ENCODE data around the gene IL10RA. TPM values are rescaled to one million over a fixed set of nuclear protein-coding genes. Genes with fewer than 3 reads are reported as not detected.
A peak's percentile ranks its signal among the peaks of the same experiment; 100 is the strongest.

Gene IL10RA
- total and polyA plus RNA-seq, 10 donors = 32.9 to 239 (median 156) TPM

DNA sequence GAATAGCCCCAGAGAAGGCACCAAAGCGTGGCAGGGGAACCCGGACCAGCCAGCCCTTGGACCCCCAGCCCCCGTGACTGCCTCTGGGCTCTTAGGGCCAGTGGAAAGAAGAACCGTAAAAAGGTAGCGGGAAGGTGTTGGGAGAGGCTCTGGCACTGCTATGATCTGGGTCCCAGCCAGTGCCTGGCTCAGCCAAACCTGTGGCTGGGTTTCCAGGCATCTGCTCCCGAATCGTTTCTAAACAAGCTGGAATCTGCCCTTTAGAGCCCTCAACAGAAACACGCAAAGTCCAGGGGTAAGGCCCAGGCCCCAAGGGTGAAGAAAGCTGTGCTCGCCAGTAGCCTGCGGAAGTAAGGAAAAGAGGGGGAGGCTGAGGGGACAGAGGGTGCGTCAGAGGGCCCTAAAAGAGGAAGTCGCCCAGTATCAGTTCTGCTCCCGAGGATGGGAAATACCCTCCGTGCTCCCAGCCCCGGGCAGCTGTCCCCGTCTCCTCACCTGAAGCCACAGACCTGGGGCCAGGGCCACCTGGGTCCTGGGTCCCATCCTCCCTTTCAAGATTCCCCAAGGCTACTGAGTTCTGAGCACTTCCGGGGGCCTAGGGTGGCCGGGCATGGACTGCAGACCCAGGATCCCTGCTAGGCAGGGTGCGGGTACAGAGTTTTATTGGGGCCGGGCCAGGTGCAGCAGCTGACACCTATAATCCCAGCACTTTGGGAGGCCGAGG is 24.7 kb downstream of the IL10RA start:
- 43 to 64% (median 44%) methylated on average over 19 to 21 of the region's 21 CpGs for WGBS, 5 donors
- Histone ChIP-seq H3K27ac (peak overlapping the region; percentile 57 to 98 (median 92)), H3K4me3 (peak overlapping the region in 1 of 8 donors; percentile 42), H3K4me1 (peaks cover 45 to 100% (median 89%) of the 10 kb centered on the region in 6 donors), H3K27me3 (replicated peaks in 1 of 7) (no peaks in the 10 kb centered on the region), H3K9me3 (no peaks in the 10 kb centered on the region), H3K36me3 (no peaks in the 10 kb centered on the region)
- DNase-seq = peak; percentile 95
- TF ChIP-seq POLR2A (IDR thresholded peaks at IDR 0.05) (no peak), POLR2AphosphoS5 (IDR thresholded peaks at IDR 0.05) (peak; percentile 83 to 89 (median 87))
- TF ChIP-seq, protein P1, sequence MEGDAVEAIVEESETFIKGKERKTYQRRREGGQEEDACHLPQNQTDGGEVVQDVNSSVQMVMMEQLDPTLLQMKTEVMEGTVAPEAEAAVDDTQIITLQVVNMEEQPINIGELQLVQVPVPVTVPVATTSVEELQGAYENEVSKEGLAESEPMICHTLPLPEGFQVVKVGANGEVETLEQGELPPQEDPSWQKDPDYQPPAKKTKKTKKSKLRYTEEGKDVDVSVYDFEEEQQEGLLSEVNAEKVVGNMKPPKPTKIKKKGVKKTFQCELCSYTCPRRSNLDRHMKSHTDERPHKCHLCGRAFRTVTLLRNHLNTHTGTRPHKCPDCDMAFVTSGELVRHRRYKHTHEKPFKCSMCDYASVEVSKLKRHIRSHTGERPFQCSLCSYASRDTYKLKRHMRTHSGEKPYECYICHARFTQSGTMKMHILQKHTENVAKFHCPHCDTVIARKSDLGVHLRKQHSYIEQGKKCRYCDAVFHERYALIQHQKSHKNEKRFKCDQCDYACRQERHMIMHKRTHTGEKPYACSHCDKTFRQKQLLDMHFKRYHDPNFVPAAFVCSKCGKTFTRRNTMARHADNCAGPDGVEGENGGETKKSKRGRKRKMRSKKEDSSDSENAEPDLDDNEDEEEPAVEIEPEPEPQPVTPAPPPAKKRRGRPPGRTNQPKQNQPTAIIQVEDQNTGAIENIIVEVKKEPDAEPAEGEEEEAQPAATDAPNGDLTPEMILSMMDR (IDR thresholded peaks at IDR 0.05 in 8 of 11, conservative IDR thresholded peaks at IDR 0.05 in 3 of 11) = peak in 1 of 11 experiments; percentile 9
- intact Hi-C loops (cut with DNase I; ENCODE audit: low total_unique reads) = no loop called here

DNA sequence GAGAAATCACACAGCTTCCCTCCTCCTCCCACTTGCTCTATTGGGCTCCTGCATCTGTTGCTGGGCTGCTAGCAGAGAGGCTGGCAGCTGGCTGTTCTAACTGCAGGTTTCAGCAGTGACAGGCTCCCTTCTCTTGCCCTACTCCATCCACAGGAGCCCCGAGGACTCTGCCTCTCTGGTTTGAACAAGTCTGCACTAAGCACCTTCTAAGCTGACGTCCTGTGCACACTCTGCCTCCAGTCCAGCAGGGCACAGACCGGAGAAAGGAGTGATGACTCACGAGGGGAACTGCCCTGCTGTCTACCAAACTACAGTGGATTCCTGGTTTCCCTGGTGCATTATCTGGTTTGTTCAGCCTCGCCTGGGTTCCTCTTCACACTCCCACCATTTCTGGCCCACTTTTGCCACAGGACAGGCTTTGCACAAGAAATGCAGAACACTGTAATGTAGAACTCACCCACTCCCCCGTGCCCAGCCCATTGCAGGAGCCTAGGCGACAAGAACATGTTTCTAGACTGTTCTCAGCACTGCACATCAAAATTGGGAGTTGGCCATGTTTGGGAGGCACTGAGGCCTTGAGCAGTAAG is 26.0 kb downstream of the IL10RA start:
- intact Hi-C loops (cut with DNase I; ENCODE audit: low total_unique reads) = no loop called here
- Histone ChIP-seq H3K27me3 (replicated peaks in 1 of 7) (no peaks in the 10 kb centered on the region), H3K4me1 (peaks cover 33 to 99% (median 84%) of the 10 kb centered on the region in 6 donors), H3K36me3 (no peaks in the 10 kb centered on the region), H3K4me3 (no peak overlapping the region), H3K9me3 (peaks cover 0 to 6% (median 4%) of the 10 kb centered on the region in 8 donors), H3K27ac (peak overlapping the region; percentile 57 to 98 (median 92))
- peak; percentile 85 for DNase-seq
- TF ChIP-seq, protein P1 (IDR thresholded peaks at IDR 0.05 in 8 of 11, conservative IDR thresholded peaks at IDR 0.05 in 3 of 11) = peak in 1 of 11 experiments; percentile 13
- TF ChIP-seq POLR2AphosphoS5 (IDR thresholded peaks at IDR 0.05) (peak in 2 of 3 donors; percentile 58 to 80), POLR2A (IDR thresholded peaks at IDR 0.05) (no peak)
- WGBS, 5 donors = 21 to 44% (median 39%) methylated on average over 7 of the region's 7 CpGs

DNA sequence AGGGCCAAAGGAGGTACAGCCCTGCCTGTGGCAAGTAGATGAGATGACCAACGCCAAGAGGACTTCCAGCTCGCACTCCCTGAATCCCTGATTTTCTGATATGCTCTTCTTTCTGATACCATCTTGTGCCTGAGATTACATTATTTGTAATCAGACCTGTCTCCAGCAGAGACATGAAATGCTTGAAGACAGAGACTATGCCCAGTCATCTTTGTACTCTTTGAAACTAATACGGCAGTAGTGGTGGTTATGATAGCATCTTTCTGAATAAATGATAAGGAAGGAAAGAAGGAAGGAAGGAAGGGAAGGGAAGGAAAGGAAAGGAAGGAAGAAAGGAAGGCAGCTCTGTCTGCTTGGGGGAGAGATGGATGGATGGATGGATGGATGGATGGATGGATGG is 27.8 kb downstream of the IL10RA start:
- H3K27ac ChIP-seq = peak overlapping the region in 3 of 8 donors; percentile 96 to 98 (median 98)
- TF ChIP-seq POLR2A (IDR thresholded peaks at IDR 0.05) = no peak
- TF ChIP-seq, protein P1 (IDR thresholded peaks at IDR 0.05 in 8 of 11, conservative IDR thresholded peaks at IDR 0.05 in 3 of 11) = no peak
- no peak for TF ChIP-seq POLR2AphosphoS5 (IDR thresholded peaks at IDR 0.05)
- 90 to 95% (median 93%) methylated on average over 3 of the region's 3 CpGs for WGBS, 5 donors
- peaks cover 0 to 23% (median 18%) of the 10 kb centered on the region in 8 donors for H3K9me3 ChIP-seq
- no peaks in the 10 kb centered on the region for H3K36me3 ChIP-seq
- no peaks in the 10 kb centered on the region for H3K27me3 ChIP-seq (replicated peaks in 1 of 7)
- H3K4me1 ChIP-seq = peaks cover 29 to 80% (median 65%) of the 10 kb centered on the region in 6 donors
- no peak overlapping the region for H3K4me3 ChIP-seq
- intact Hi-C loops (cut with DNase I; ENCODE audit: low total_unique reads) = no loop called here
- DNase-seq = no peak

DNA sequence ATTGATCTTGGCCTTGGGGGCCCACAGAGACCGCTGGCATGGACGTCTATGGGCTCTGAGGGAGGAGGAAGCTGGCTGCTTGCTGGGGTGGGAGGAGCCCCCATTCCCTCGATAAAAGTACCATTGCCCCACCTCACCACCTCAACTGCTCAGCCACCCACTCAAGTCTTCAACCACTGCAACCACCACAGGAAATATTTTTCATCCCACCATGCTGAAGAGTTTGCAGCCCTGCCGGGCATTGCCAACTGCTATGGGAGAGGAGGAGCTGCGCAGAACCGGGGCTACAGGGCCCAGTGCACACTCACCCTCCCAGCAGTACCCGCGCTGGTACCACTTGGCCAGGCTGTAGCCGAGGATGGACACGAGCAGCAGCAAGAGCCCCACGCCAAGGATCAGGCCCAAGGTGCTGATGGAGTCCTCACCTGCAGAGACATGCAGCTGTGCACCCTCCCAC is 29.2 kb downstream of the IL10RA start:
- H3K4me3 ChIP-seq = peak overlapping the region in 1 of 8 donors; percentile 26
- H3K36me3 ChIP-seq = no peaks in the 10 kb centered on the region
- DNase-seq = no peak
- TF ChIP-seq, protein P1 (IDR thresholded peaks at IDR 0.05 in 8 of 11, conservative IDR thresholded peaks at IDR 0.05 in 3 of 11) = no peak
- TF ChIP-seq POLR2AphosphoS5 (IDR thresholded peaks at IDR 0.05) (peak in 1 of 3 donors; percentile 42), POLR2A (IDR thresholded peaks at IDR 0.05) (no peak)
- H3K27ac ChIP-seq = peak overlapping the region in 5 of 8 donors; percentile 36 to 65 (median 56)
- 17 to 48% (median 33%) methylated on average over 4 to 11 of the region's 11 CpGs for WGBS, 5 donors
- peaks cover 0 to 37% (median 22%) of the 10 kb centered on the region in 8 donors for H3K9me3 ChIP-seq
- H3K4me1 ChIP-seq = peaks cover 16 to 67% (median 52%) of the 10 kb centered on the region in 6 donors
- intact Hi-C loops (cut with DNase I; ENCODE audit: low total_unique reads) = no loop called here
- no peaks in the 10 kb centered on the region for H3K27me3 ChIP-seq (replicated peaks in 1 of 7)

Measured in spleen (tissue), 11 donors.